DND-41 (cell line): ENCODE data around the gene DDX23.

Experiments
- CTCF ChIP-seq: IDR thresholded peaks from 2 replicates; pipeline ENCODE4 v1.5.1; 2012; ENCODE audit warnings: borderline replicate concordance, low read length, moderate library complexity, mild to moderate bottlenecking; ENCODE audit not compliant: poor library complexity, severe bottlenecking; ENCODE audit errors: extremely low read depth
- EZH2 ChIP-seq: IDR thresholded peaks from 3 replicates; pipeline ENCODE4 v1.6.1; 2012; ENCODE audit warnings: borderline replicate concordance, low read depth, mild to moderate bottlenecking, moderate library complexity, low read length, inconsistent platforms; ENCODE audit not compliant: severe bottlenecking

GRCh38 chr12:48786591-48787544 lies 65.1 kb downstream of the DDX23 start:
- TF ChIP-seq CTCF (no peak), EZH2 (no peak)
